Mucosa of descending colon (tissue), 3 donors: ENCODE data around the gene PERCC1. TPM values are rescaled to one million over a fixed set of nuclear protein-coding genes. Genes with fewer than 3 reads are reported as not detected.

ENCODE experiments used
- ATAC-seq: fragments of 200-7000 bp; cut with Tn5 transposase; one replicate; pipeline ENCODE4 v1.9.1; 2020; ENCODE audit warnings: mild to moderate bottlenecking, moderate library complexity
- DNase-seq, 3 donors: peaks; one replicate each; pipeline ENCODE4 v3.0.0-alpha.2; 2020
- H3K36me3 ChIP-seq: fragments of 200-600 bp; one replicate; pipeline ENCODE4 v1.8.0; 2021; ENCODE audit warnings: low read depth, mild to moderate bottlenecking
- H3K4me1 ChIP-seq: fragments of 200-600 bp; one replicate; pipeline ENCODE4 v1.8.0; 2021; ENCODE audit warnings: low read depth, mild to moderate bottlenecking
- H3K4me3 ChIP-seq: fragments of 200-600 bp; one replicate; pipeline ENCODE4 v1.8.0; 2021; ENCODE audit warnings: mild to moderate bottlenecking
- H3K9me3 ChIP-seq: fragments of 200-600 bp; one replicate; pipeline ENCODE4 v1.8.0; 2021; ENCODE audit warnings: mild to moderate bottlenecking
- intact Hi-C, 2 donors: fragments of 100-400 bp; cut with DNase I in 1 of 2; cut with micrococcal nuclease in 1 of 2; formaldehyde crosslinking; loops; one replicate each; pipeline versions ENCODE4 v1.11.0 to v1.11.1; 2022; cut with DNase I, micrococcal nuclease
- total RNA-seq, 3 donors: library from RNA; stranded (reverse); fragmentation: NEBNext Ultra II Directional in 2 of 3; extraction: Animal tissue kit (Norgen Biotek cat#: 25700) in 2 of 3; gene quantifications; one replicate each; pipeline versions ENCODE4 v1.2.1 to v1.2.4, GENCODE V29; 2021 to 2023
- TF ChIP-seq, protein P1 (sequence below): fragments of 200-600 bp; IDR thresholded peaks from one replicate; pipeline ENCODE4 v1.8.0; 2022; ENCODE audit warnings: antibody characterized with exemption, mild to moderate bottlenecking
- donor health status: DM: no; HTN: no; CAD: no; lungs with moderate emphysema.
- donor health status: DM: no; HTN: no; CAD: no.
- donor health status: DM: no; HTN: yes; CAD: no.

PERCC1 gene
- total RNA-seq, 3 donors from 2014 or later, result 0.34 TPM; not detected in 2

DNA sequence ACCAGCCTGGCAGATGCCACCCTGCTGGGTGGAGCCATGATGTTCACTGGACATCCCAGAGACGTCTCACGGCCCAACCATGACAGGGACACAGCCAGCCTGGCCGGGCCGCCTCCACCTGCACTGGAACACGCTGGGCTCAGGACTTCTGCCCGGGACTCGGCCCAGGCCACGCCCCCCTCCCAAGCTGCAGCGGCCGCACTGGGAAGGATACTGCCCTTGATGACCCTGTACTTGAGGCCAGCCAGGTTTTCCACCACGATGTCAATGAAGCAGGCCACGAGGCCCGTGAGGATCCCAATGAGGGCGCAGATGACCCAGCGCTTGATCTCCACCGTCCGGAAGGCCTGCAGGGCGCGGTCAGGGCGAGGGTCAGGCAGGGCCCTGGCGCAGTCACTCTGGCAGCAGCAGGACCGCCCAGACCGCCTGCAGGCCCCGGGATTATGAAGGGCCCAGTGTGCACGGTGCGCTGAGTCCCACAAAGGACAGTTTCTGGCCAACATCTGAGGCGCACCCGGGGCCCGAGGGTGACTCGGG lies 29.8 kb downstream of the PERCC1 start:
- H3K4me3 ChIP-seq, result no peak overlapping the region
- H3K36me3 ChIP-seq, result no peaks in the 10 kb centered on the region
- intact Hi-C loops, result no loop called here
- DNase-seq, result peak in 1 of 3 donors; percentile 37
- no peak for ATAC-seq
- TF ChIP-seq, protein P1, sequence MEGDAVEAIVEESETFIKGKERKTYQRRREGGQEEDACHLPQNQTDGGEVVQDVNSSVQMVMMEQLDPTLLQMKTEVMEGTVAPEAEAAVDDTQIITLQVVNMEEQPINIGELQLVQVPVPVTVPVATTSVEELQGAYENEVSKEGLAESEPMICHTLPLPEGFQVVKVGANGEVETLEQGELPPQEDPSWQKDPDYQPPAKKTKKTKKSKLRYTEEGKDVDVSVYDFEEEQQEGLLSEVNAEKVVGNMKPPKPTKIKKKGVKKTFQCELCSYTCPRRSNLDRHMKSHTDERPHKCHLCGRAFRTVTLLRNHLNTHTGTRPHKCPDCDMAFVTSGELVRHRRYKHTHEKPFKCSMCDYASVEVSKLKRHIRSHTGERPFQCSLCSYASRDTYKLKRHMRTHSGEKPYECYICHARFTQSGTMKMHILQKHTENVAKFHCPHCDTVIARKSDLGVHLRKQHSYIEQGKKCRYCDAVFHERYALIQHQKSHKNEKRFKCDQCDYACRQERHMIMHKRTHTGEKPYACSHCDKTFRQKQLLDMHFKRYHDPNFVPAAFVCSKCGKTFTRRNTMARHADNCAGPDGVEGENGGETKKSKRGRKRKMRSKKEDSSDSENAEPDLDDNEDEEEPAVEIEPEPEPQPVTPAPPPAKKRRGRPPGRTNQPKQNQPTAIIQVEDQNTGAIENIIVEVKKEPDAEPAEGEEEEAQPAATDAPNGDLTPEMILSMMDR, result no peak
- no peaks in the 10 kb centered on the region for H3K9me3 ChIP-seq
- no peaks in the 10 kb centered on the region for H3K4me1 ChIP-seq

DNA sequence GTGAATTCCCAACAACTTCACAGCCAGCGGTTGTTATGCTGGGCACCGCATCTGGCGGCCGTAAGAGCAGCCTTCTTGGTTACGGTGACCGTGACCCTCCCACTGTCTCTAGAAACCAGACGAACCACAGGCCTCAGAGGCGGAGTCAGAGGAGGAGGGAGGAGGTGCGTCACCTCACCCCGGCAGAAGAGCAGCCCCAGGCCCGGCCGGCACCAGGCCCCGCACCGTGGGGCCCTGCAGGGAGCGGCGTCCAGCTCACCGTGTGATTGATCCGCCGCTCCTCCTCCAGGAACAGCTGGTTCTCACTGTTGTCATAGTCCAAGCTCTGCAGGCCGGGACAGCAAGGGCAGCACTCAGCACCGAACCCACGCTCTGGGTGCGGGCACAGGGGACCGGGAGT lies 30.3 kb downstream of the PERCC1 start:
- no peaks in the 10 kb centered on the region for H3K36me3 ChIP-seq

DNA sequence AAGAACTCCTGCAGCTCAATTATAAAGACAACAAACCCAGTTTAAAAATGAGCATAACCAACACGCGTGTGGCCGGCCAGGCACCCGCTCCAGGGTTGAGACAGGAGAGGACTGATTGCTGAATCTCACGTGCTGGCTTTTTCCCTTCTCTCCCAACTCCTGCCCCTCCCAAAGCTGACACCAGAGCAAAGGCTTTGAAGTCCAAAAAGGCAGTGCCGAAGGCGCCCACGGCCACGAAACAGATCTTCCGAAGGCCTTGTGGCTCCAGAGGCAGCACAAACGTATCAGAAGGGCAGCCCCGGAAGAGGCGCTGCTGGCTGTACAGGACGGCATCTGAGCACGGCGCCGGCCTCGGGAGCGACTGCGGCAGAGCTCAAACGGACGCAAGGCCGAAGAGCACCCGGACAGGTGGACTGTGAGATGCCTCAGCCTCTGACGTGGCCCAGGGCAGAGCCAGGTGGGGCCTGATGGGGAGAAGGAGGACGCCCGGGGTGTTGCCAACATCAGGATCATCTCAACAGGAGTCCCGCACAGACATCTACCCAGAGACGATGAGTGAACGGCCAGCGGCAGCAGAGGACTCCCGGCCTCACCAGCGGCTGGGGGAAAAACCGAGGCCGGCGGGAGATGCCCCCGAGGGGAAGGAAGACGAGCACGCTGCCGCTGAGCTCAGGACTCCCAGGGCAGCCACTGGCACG lies 33.5 kb downstream of the PERCC1 start:
- Histone ChIP-seq H3K36me3 (no peaks in the 10 kb centered on the region), H3K4me3 (no peak overlapping the region), H3K9me3 (no peaks in the 10 kb centered on the region), H3K4me1 (no peaks in the 10 kb centered on the region)
- TF ChIP-seq, protein P1, result no peak
- intact Hi-C loops, result no loop called here
- ATAC-seq (no peak), DNase-seq (peak in 1 of 3 donors; percentile 46)

More for the DNA sequence above, 30.3 kb downstream of the PERCC1 start:
- ATAC-seq (no peak), DNase-seq (peak in 1 of 3 donors; percentile 43)
- TF ChIP-seq, protein P1, result no peak
- H3K4me1 ChIP-seq, result no peaks in the 10 kb centered on the region
- intact Hi-C loops, result no loop called here
- H3K4me3 ChIP-seq, result no peak overlapping the region
- H3K9me3 ChIP-seq, result no peaks in the 10 kb centered on the region

DNA sequence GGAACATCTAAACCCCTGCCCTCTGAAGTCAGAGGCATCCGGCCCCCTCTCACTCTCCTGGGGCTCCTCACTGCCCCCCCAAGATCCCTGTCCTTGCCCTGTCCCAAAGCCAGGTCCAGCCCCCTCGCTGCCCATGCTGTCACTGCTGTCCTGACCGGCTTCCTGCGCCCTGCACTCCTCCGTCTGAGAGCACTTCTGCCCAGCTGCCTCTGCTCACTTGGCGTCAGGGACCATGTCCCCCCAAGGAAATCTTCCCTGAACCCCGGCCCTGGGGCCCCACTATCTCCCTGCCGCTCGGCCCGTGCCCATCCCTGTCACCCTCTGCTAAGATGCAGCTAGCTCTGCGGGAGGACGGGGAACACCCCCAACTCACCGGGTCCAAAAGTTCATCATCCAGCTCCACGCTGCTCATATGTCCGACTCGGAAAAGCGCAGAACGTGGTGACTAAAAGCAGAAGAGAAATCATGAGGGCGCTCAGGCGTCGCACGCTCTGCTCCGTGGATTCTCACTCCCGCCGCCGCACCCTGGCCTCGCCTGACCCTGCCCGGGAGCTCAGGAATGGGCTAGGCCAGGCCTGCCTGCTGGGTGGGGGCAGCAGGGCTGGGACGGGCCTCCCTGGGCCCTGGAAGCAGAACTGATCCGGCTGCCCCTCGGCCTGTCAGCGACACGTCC lies 34.2 kb downstream of the PERCC1 start:
- ATAC-seq, result no peak
- TF ChIP-seq, protein P1, result no peak
- intact Hi-C loops, result no loop called here
- Histone ChIP-seq H3K4me3 (no peak overlapping the region), H3K36me3 (no peaks in the 10 kb centered on the region), H3K4me1 (no peaks in the 10 kb centered on the region), H3K9me3 (no peaks in the 10 kb centered on the region)
- peak in 1 of 3 donors; percentile 45 for DNase-seq

DNA sequence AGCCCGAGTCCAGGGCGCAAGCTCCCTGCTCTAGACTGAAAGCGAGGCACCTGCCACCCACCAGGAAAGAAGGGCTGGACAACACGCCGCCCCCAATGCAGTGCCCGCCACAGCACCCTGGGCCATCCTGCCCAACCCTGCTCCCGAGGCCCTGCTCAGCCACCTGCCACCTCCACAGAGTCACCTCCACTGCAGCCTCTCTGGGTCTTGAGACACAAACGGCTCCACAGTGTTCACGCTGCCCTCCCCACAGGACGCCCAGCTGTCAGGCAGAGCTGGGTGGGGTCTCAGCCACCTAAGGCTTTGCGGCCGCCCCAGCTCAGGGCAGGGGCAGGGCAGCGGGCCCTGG lies 34.7 kb downstream of the PERCC1 start:
- TF ChIP-seq, protein P1, result no peak
- H3K36me3 ChIP-seq, result no peaks in the 10 kb centered on the region
- no peaks in the 10 kb centered on the region for H3K4me1 ChIP-seq
- no peak overlapping the region for H3K4me3 ChIP-seq
- H3K9me3 ChIP-seq, result no peaks in the 10 kb centered on the region
- ATAC-seq (no peak), DNase-seq (no peak)
- intact Hi-C loops, result no loop called here
